NB4 (cell line): ENCODE results near the gene PCP4L1.
"Not testable (repeated sequence)": the region's sequence is repeated elsewhere in the genome, so short reads cannot be mapped to it uniquely, and the experiment has no call there.

ENCODE experiments used
- MYC ChIP-seq: IDR thresholded peaks from 2 replicates; pipeline ENCODE4 v1.6.1; 2011; ENCODE audit warnings: low read depth, low read length
- POLR2A ChIP-seq: IDR thresholded peaks from 2 replicates; pipeline ENCODE4 v1.6.1; 2011; ENCODE audit warnings: mild to moderate bottlenecking; ENCODE audit not compliant: insufficient read length; ENCODE audit errors: extremely low read depth
- TF ChIP-seq, protein P1 (sequence below): IDR thresholded peaks from one replicate; pipeline ENCODE4 v1.5.1; 2012; ENCODE audit warnings: low read depth, low read length
- TF ChIP-seq, protein P2 (sequence below): IDR thresholded peaks from 2 replicates; pipeline ENCODE4 v1.6.1; 2011; ENCODE audit warnings: low read depth, low read length

DNA sequence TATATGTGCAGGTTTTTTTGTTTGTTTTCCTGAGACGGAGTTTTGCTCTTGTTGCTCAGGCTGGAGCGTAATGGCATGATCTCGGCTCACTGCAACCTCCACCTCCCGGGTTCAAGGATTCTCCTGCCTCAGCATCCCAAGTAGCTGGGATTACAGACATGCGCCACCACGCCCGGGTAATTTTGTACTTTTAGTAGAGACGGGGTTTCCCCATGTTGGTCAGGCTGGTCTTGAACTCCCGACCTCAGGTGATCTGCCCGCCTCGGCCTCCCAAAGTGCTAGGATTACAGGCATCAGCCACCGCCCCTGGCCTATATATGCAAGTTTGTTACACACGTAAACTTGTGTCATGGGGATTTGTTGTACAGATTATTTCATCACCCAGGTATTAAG, 33.9 kb upstream of the PCP4L1 start:
- TF ChIP-seq, protein P1, sequence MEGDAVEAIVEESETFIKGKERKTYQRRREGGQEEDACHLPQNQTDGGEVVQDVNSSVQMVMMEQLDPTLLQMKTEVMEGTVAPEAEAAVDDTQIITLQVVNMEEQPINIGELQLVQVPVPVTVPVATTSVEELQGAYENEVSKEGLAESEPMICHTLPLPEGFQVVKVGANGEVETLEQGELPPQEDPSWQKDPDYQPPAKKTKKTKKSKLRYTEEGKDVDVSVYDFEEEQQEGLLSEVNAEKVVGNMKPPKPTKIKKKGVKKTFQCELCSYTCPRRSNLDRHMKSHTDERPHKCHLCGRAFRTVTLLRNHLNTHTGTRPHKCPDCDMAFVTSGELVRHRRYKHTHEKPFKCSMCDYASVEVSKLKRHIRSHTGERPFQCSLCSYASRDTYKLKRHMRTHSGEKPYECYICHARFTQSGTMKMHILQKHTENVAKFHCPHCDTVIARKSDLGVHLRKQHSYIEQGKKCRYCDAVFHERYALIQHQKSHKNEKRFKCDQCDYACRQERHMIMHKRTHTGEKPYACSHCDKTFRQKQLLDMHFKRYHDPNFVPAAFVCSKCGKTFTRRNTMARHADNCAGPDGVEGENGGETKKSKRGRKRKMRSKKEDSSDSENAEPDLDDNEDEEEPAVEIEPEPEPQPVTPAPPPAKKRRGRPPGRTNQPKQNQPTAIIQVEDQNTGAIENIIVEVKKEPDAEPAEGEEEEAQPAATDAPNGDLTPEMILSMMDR = not testable (repeated sequence)
- TF ChIP-seq, protein P2, sequence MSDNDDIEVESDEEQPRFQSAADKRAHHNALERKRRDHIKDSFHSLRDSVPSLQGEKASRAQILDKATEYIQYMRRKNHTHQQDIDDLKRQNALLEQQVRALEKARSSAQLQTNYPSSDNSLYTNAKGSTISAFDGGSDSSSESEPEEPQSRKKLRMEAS = not testable (repeated sequence)
- TF ChIP-seq POLR2A, MYC: not testable (repeated sequence)
